ENCODE results near the gene MOB1A. TPM values are rescaled to one million over a fixed set of nuclear protein-coding genes. Genes with fewer than 3 reads are reported as not detected.

MOB1A gene
- polyA plus RNA-seq, 1 donor (not counting 4 experiments of a cell fraction or from before 2014, with no cell fraction given), result 92.4 TPM

GRCh38 chr2:74111380-74111779, 67.3 kb downstream of the MOB1A start:
- dilution Hi-C loops (cut with MboI; ENCODE audit: extremely low pct_ligation_motif_present, low sequenced_read_pairs), result no loop called here
- no peaks in the 10 kb centered on the region for H3K4me1 ChIP-seq (ENCODE audit: control insufficient read depth, extremely low read depth, insufficient read depth, low read length)
- FAIRE-seq (no peak), DNase-seq (ENCODE audit: low read depth, low spot score) (no peak)
- TF ChIP-seq CTCF (optimal IDR thresholded peaks at IDR 0.05 in 1 of 3, IDR thresholded peaks at IDR 0.05 in 1 of 3, conservative IDR thresholded peaks at IDR 0.05 in 1 of 3; ENCODE audit: extremely low read depth in 1 of 3, insufficient read depth in 2 of 3, low read length in 3 of 3) (no peak), EZH2 (IDR thresholded peaks at IDR 0.05; ENCODE audit: low read length) (no peak)
- no peak overlapping the region for H3K4me3 ChIP-seq (ENCODE audit: control insufficient read depth in 2 of 3, extremely low read depth in 1 of 3, insufficient read depth in 2 of 3, low read depth in 1 of 3, low read length in 3 of 3)
- H3K9ac ChIP-seq (ENCODE audit: control insufficient read depth, extremely low read depth, insufficient read depth, low read length), result no peak overlapping the region
- no peaks in the 10 kb centered on the region for H4K20me1 ChIP-seq (ENCODE audit: control insufficient read depth, extremely low read depth, insufficient read depth, low read length)
- H2AFZ ChIP-seq (ENCODE audit: control insufficient read depth, low read length), result no peak overlapping the region
- no peaks in the 10 kb centered on the region for H3K9me3 ChIP-seq (ENCODE audit: control insufficient read depth, low read depth, low read length)
- no peaks in the 10 kb centered on the region for H3K79me2 ChIP-seq (ENCODE audit: control insufficient read depth, insufficient read depth, low read length)
- no peak overlapping the region for H3K4me2 ChIP-seq (ENCODE audit: control insufficient read depth, extremely low read depth, insufficient read depth, low read depth, low read length)
- no peaks in the 10 kb centered on the region for H3K9me1 ChIP-seq (ENCODE audit: control insufficient read depth, extremely low read depth, insufficient read depth, low read length)
- H3K27ac ChIP-seq (ENCODE audit: control insufficient read depth, insufficient read depth, low read length), result no peak overlapping the region
- no peaks in the 10 kb centered on the region for H3K27me3 ChIP-seq (ENCODE audit: control insufficient read depth, extremely low read depth, insufficient read depth, low read length)
- H3K36me3 ChIP-seq (ENCODE audit: control insufficient read depth in 2 of 2, extremely low read depth in 1 of 2, insufficient read depth in 2 of 2, low read length in 2 of 2), result peaks cover 0 to 2% of the 10 kb centered on the region in 2 experiments

- H3K4me1 ChIP-seq (ENCODE audit: control insufficient read depth, extremely low read depth, insufficient read depth, low read length), result no peaks in the 10 kb centered on the region
- DNase-seq (ENCODE audit: low read depth, low spot score) (no peak), FAIRE-seq (no peak)
- no peak overlapping the region for H3K9ac ChIP-seq (ENCODE audit: control insufficient read depth, extremely low read depth, insufficient read depth, low read length)
- H3K9me1 ChIP-seq (ENCODE audit: control insufficient read depth, extremely low read depth, insufficient read depth, low read length), result no peaks in the 10 kb centered on the region
- H3K4me2 ChIP-seq (ENCODE audit: control insufficient read depth, extremely low read depth, insufficient read depth, low read depth, low read length), result no peak overlapping the region
- H3K4me3 ChIP-seq (ENCODE audit: control insufficient read depth in 2 of 3, extremely low read depth in 1 of 3, insufficient read depth in 2 of 3, low read depth in 1 of 3, low read length in 3 of 3), result no peak overlapping the region
- H3K36me3 ChIP-seq (ENCODE audit: control insufficient read depth in 2 of 2, extremely low read depth in 1 of 2, insufficient read depth in 2 of 2, low read length in 2 of 2), result peaks cover 0 to 2% of the 10 kb centered on the region in 2 experiments
- dilution Hi-C loops (cut with MboI; ENCODE audit: extremely low pct_ligation_motif_present, low sequenced_read_pairs), result no loop called here
- no peaks in the 10 kb centered on the region for H4K20me1 ChIP-seq (ENCODE audit: control insufficient read depth, extremely low read depth, insufficient read depth, low read length)
- H3K9me3 ChIP-seq (ENCODE audit: control insufficient read depth, low read depth, low read length), result no peaks in the 10 kb centered on the region
- TF ChIP-seq CTCF (optimal IDR thresholded peaks at IDR 0.05 in 1 of 3, IDR thresholded peaks at IDR 0.05 in 1 of 3, conservative IDR thresholded peaks at IDR 0.05 in 1 of 3; ENCODE audit: extremely low read depth in 1 of 3, insufficient read depth in 2 of 3, low read length in 3 of 3) (no peak), EZH2 (IDR thresholded peaks at IDR 0.05; ENCODE audit: low read length) (no peak)
- H3K79me2 ChIP-seq (ENCODE audit: control insufficient read depth, insufficient read depth, low read length), result no peaks in the 10 kb centered on the region
- no peak overlapping the region for H2AFZ ChIP-seq (ENCODE audit: control insufficient read depth, low read length)
- H3K27ac ChIP-seq (ENCODE audit: control insufficient read depth, insufficient read depth, low read length), result no peak overlapping the region
- H3K27me3 ChIP-seq (ENCODE audit: control insufficient read depth, extremely low read depth, insufficient read depth, low read length), result no peaks in the 10 kb centered on the region
Measured at GRCh38 chr2:74110537-74110936, 68.1 kb downstream of the MOB1A start.

Measured in keratinocyte (primary cell).